Cardiac muscle cell (in vitro differentiated cells and primary cell): ENCODE data around the gene SNX14. TPM values are rescaled to one million over a fixed set of nuclear protein-coding genes. Genes with fewer than 3 reads are reported as not detected.
A peak's percentile ranks its signal among the peaks of the same experiment; 100 is the strongest.
"Not testable (repeated sequence)": the region's sequence is repeated elsewhere in the genome, so short reads cannot be mapped to it uniquely, and the experiment has no call there.

Experiments
- DNase-seq, 2 donors: peaks; one replicate each; pipeline versions ENCODE4 v3.0.0 to v3.0.0-alpha.2; 2010 to 2017; ENCODE audit warnings: low read depth in 1 of 2, low spot score in 1 of 2
- H3K27ac ChIP-seq: fragments of 200-600 bp; sonication (generic); 2 replicates; pipeline ENCODE4 v1.5.1; 2016
- H3K27me3 ChIP-seq: fragments of 200-600 bp; sonication (generic); 2 replicates; pipeline ENCODE4 v1.6.0; 2016; ENCODE audit warnings: control low read depth
- H3K36me3 ChIP-seq: fragments of 200-600 bp; sonication (generic); 2 replicates; pipeline ENCODE4 v1.5.1; 2016; ENCODE audit warnings: control low read depth
- H3K4me1 ChIP-seq: fragments of 200-600 bp; sonication (generic); 2 replicates; pipeline ENCODE4 v1.8.1; 2017; ENCODE audit warnings: low read depth, mild to moderate bottlenecking, mixed run types
- H3K4me3 ChIP-seq: fragments of 200-600 bp; sonication (generic); 2 replicates; pipeline ENCODE4 v1.5.1; 2016; ENCODE audit warnings: mild to moderate bottlenecking
- H3K9me3 ChIP-seq: fragments of 200-600 bp; sonication (generic); 2 replicates; pipeline ENCODE4 v1.5.1; 2017; ENCODE audit warnings: low read depth, mild to moderate bottlenecking, control low read depth
- CTCF ChIP-seq: IDR thresholded peaks from 2 replicates; pipeline ENCODE4 v1.5.1; 2012; ENCODE audit warnings: low read depth, mild to moderate bottlenecking, low read length
- polyA plus RNA-seq: library from polyadenylated mRNA; unstranded; fragments of >200 nt; fragmentation: Nextera tagmentation; extraction: Ambion mirVana; gene quantifications from 2 replicates; pipeline ENCODE4 v1.2.1, GENCODE V29; 2016
- total RNA-seq: library from RNA; depleted of rRNA; stranded (reverse); fragments of >200 nt; gene quantifications from 2 replicates; pipeline ENCODE4 v1.2.3, GENCODE V29; 2016

The SNX14 gene
- total and polyA plus RNA-seq, 2 experiments from 2014 or later: 53.8 to 103 TPM

GRCh38 chr6:85640821-85641220, 47.2 kb upstream of the SNX14 start:
- peak overlapping the region; percentile 76 for H3K4me3 ChIP-seq
- TF ChIP-seq CTCF: no peak
- H3K4me1 ChIP-seq: peaks cover 20% of the 10 kb centered on the region
- H3K27ac ChIP-seq: no peak overlapping the region
- H3K27me3 ChIP-seq: no peaks in the 10 kb centered on the region
- no peaks in the 10 kb centered on the region for H3K9me3 ChIP-seq
- peaks cover 47% of the 10 kb centered on the region for H3K36me3 ChIP-seq
- no peak for DNase-seq

- peaks cover 70% of the 10 kb centered on the region for H3K36me3 ChIP-seq
- no peak for TF ChIP-seq CTCF
- H3K9me3 ChIP-seq: no peaks in the 10 kb centered on the region
- H3K27me3 ChIP-seq: no peaks in the 10 kb centered on the region
- peaks cover 26% of the 10 kb centered on the region for H3K4me1 ChIP-seq
- H3K27ac ChIP-seq: no peak overlapping the region
- DNase-seq: no peak
- no peak overlapping the region for H3K4me3 ChIP-seq
Observed at GRCh38 chr6:85637579-85637978, 43.9 kb upstream of the SNX14 start.

GRCh38 chr6:85632164-85632942, 38.7 kb upstream of the SNX14 start:
- TF ChIP-seq CTCF: no peak
- Histone ChIP-seq H3K27me3 (no peaks in the 10 kb centered on the region), H3K4me3 (no peak overlapping the region), H3K27ac (peak overlapping the region; percentile 8), H3K9me3 (no peaks in the 10 kb centered on the region), H3K4me1 (peaks cover 6% of the 10 kb centered on the region), H3K36me3 (peaks cover 73% of the 10 kb centered on the region)
- no peak for DNase-seq

GRCh38 chr6:85631117-85631516, 37.5 kb upstream of the SNX14 start:
- not testable (repeated sequence) for H3K27ac ChIP-seq, H3K4me1 ChIP-seq, H3K9me3 ChIP-seq, DNase-seq, H3K27me3 ChIP-seq, H3K4me3 ChIP-seq
- peaks cover 64% of the 10 kb centered on the region for H3K36me3 ChIP-seq

- no peaks in the 10 kb centered on the region for H3K9me3 ChIP-seq
- H3K27ac ChIP-seq: no peak overlapping the region
- no peak for DNase-seq
- H3K4me3 ChIP-seq: no peak overlapping the region
- H3K36me3 ChIP-seq: peaks cover 60% of the 10 kb centered on the region
- TF ChIP-seq CTCF: no peak
- H3K4me1 ChIP-seq: no peaks in the 10 kb centered on the region
- no peaks in the 10 kb centered on the region for H3K27me3 ChIP-seq
Observed at GRCh38 chr6:85628353-85628752, 34.7 kb upstream of the SNX14 start.

GRCh38 chr6:85620308-85620707, 26.6 kb upstream of the SNX14 start:
- DNase-seq: no peak
- no peaks in the 10 kb centered on the region for H3K9me3 ChIP-seq
- H3K27me3 ChIP-seq: no peaks in the 10 kb centered on the region
- H3K4me1 ChIP-seq: no peaks in the 10 kb centered on the region
- TF ChIP-seq CTCF: no peak
- H3K4me3 ChIP-seq: no peak overlapping the region
- H3K27ac ChIP-seq: no peak overlapping the region
- peaks cover 73% of the 10 kb centered on the region for H3K36me3 ChIP-seq
